Lung (tissue), 12 donors: ENCODE data around the gene FCMR. TPM values are rescaled to one million over a fixed set of nuclear protein-coding genes. Genes with fewer than 3 reads are reported as not detected.

ENCODE experiments used
- ATAC-seq: fragments of 200-7000 bp; cut with Tn5 transposase; one replicate; pipeline ENCODE4 v1.9.1; 2020; ENCODE audit warnings: moderate number of reproducible peaks; ENCODE audit not compliant: insufficient read depth, low FRiP score
- DNase-seq, 3 donors: peaks; one replicate each; pipeline ENCODE4 v3.0.0-alpha.2; 2013 to 2017
- H3K27ac ChIP-seq, 2 donors: one replicate each; pipeline ENCODE4 v1.5.1; 2013; ENCODE audit warnings: mild to moderate bottlenecking in 2 of 2, moderate library complexity in 2 of 2, control low read depth in 1 of 2, inconsistent platforms in 1 of 2, low read depth in 1 of 2, low read length in 1 of 2
- H3K27me3 ChIP-seq, 3 donors: one replicate each; pipeline ENCODE4 v1.5.1; 2013; ENCODE audit warnings: low read length in 2 of 3; ENCODE audit not compliant: control insufficient read depth in 3 of 3, insufficient read depth in 3 of 3
- H3K36me3 ChIP-seq, 4 donors: one replicate each; pipeline ENCODE4 v1.5.1; 2013; ENCODE audit warnings: low read length in 4 of 4, mild to moderate bottlenecking in 1 of 4, moderate library complexity in 1 of 4; ENCODE audit not compliant: control insufficient read depth in 4 of 4, insufficient read depth in 4 of 4
- H3K4me1 ChIP-seq, 5 donors: one replicate each; pipeline ENCODE4 v1.5.1; 2013; ENCODE audit warnings: low read length in 5 of 5, mild to moderate bottlenecking in 2 of 5, moderate library complexity in 1 of 5; ENCODE audit not compliant: control insufficient read depth in 5 of 5, insufficient read depth in 5 of 5
- H3K4me3 ChIP-seq: one replicate; pipeline ENCODE4 v1.5.1; 2013; ENCODE audit warnings: mild to moderate bottlenecking, control low read depth, moderate library complexity
- H3K9ac ChIP-seq, 2 donors: one replicate each; pipeline ENCODE4 v1.5.1; 2013; ENCODE audit warnings: low read length in 2 of 2, control low read depth in 1 of 2; ENCODE audit not compliant: insufficient read depth in 1 of 2
- H3K9me3 ChIP-seq, 4 donors: one replicate each; pipeline ENCODE4 v1.5.1; 2013; ENCODE audit warnings: low read length in 3 of 4, mild to moderate bottlenecking in 1 of 4, moderate library complexity in 1 of 4; ENCODE audit not compliant: control insufficient read depth in 4 of 4, insufficient read depth in 3 of 4
- WGBS, 2 donors: extraction: QIAGEN DNeasy Blood & Tissue Kit; methylation state at CpG; one replicate each; pipeline ENCODE4 v1.1.7; 2013; 5-methylcytosine and 5-hydroxymethylcytosine counted together
- polyA plus RNA-seq, 2 donors: library from polyadenylated mRNA; stranded (reverse); fragments of 200-250 nt; gene quantifications; one replicate each; pipeline ENCODE4 v1.2.1, GENCODE V29; 2013
- total RNA-seq, 2 donors: library from RNA; depleted of rRNA in 1 of 2; stranded (reverse); fragments of >200 nt in 1 of 2; gene quantifications; one replicate each; pipeline ENCODE4 v1.2.1, GENCODE V29; 2014 to 2021
- TF ChIP-seq, protein P1 (sequence below): IDR thresholded peaks from 2 replicates; pipeline ENCODE4 v1.5.1; 2012; ENCODE audit warnings: mild to moderate bottlenecking; ENCODE audit errors: control extremely low read depth, extremely low read depth
- donor health status: control.
- donor health status: control.
- donor health status: Bipolar disorder and iron deficiency.
- donor health status: healthy.
- donor health status: DM: yes; HTN: yes; CAD: no.

The FCMR gene
- total and polyA plus RNA-seq, 4 donors: 3.6 to 13.3 (median 9.5) TPM

GRCh38 chr1:206905295-206906164 is 16.2 kb downstream of the FCMR start:
- TF ChIP-seq, protein P1, sequence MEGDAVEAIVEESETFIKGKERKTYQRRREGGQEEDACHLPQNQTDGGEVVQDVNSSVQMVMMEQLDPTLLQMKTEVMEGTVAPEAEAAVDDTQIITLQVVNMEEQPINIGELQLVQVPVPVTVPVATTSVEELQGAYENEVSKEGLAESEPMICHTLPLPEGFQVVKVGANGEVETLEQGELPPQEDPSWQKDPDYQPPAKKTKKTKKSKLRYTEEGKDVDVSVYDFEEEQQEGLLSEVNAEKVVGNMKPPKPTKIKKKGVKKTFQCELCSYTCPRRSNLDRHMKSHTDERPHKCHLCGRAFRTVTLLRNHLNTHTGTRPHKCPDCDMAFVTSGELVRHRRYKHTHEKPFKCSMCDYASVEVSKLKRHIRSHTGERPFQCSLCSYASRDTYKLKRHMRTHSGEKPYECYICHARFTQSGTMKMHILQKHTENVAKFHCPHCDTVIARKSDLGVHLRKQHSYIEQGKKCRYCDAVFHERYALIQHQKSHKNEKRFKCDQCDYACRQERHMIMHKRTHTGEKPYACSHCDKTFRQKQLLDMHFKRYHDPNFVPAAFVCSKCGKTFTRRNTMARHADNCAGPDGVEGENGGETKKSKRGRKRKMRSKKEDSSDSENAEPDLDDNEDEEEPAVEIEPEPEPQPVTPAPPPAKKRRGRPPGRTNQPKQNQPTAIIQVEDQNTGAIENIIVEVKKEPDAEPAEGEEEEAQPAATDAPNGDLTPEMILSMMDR: no peak

DNA sequence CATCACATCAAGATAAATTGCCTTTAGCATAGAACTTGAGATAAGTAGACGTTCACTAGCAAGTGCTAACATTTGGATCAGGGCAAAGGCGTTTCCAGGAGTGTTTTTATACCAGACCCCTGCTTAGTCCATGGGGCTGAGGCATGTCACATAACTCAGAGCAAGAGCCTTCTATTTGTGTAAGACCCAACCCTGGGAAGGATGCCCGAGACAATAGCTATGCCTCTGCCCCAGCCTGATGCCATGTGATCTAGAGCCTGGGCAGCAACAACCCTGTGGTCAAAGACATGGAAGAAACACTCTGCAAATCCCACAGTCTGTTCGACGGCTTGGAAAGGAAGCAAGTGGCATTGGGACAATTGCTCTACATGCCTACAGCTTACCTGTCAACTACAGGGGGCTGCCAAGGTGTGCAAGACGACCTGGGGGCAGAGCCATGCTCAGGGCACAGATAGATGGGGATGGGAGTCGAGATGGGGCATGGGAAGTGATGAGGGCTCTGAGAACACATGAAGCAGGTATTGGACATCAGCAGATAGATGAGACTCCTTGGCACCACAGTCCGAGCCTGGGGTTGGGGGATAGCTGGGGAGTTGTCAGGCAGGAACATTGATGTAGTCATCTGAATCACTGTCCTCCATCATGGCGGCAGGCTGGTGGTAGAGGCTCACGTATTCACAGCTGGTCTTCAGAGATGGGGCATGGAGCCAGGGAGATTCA is 17.2 kb downstream of the FCMR start:
- ATAC-seq (no peak), DNase-seq (no peak)
- H3K9ac ChIP-seq: no peak overlapping the region
- H3K36me3 ChIP-seq: no peaks in the 10 kb centered on the region
- H3K9me3 ChIP-seq: no peaks in the 10 kb centered on the region
- H3K4me1 ChIP-seq: peaks cover 0 to 4% (median under 1%) of the 10 kb centered on the region in 5 donors
- H3K27ac ChIP-seq: no peak overlapping the region
- TF ChIP-seq, protein P1: no peak
- H3K27me3 ChIP-seq: peaks cover 0 to 9% (median 2%) of the 10 kb centered on the region in 3 donors
- 90 to 95% methylated on average over 10 of the region's 10 CpGs for whole genome bisulfite sequencing, 2 donors
- no peak overlapping the region for H3K4me3 ChIP-seq

More at GRCh38 chr1:206905295-206906164, 16.2 kb downstream of the FCMR start:
- no peaks in the 10 kb centered on the region for H3K36me3 ChIP-seq
- no peak overlapping the region for H3K27ac ChIP-seq
- no peak overlapping the region for H3K4me3 ChIP-seq
- no peak overlapping the region for H3K9ac ChIP-seq
- H3K9me3 ChIP-seq: no peaks in the 10 kb centered on the region
- DNase-seq (no peak), ATAC-seq (no peak)
- WGBS, 2 donors: 66 to 75% methylated on average over 4 of the region's 4 CpGs
- H3K4me1 ChIP-seq: peaks cover 0 to 9% (median 4%) of the 10 kb centered on the region in 5 donors
- peaks cover 0 to 15% (median 11%) of the 10 kb centered on the region in 3 donors for H3K27me3 ChIP-seq

DNA sequence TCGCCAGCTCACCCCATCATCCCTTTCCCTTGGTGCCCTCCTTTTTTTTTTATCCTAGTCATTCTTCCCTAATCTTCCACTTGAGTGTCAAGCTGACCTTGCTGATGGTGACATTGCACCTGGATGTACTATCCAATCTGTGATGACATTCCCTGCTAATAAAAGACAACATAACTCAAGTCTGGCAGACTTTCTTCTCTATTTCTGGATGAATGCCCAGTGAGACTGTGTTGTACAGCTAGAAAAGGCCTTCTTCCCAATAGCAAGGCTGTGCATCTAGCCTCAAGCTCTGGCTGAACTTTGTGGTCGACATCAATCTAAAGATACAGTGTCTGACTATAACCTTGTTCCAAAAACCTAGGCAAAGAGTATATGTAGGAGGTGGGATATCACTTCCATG is 18.1 kb downstream of the FCMR start:
- Histone ChIP-seq H3K9ac (no peak overlapping the region), H3K4me1 (peaks cover 0 to 6% (median 0%) of the 10 kb centered on the region in 5 donors), H3K27ac (no peak overlapping the region), H3K4me3 (no peak overlapping the region), H3K9me3 (no peaks in the 10 kb centered on the region), H3K36me3 (no peaks in the 10 kb centered on the region), H3K27me3 (peaks cover 0 to 5% (median 2%) of the 10 kb centered on the region in 3 donors)
- TF ChIP-seq, protein P1: no peak
- DNase-seq (no peak), ATAC-seq (no peak)
- 79 to 86% methylated on average over 2 of the region's 2 CpGs for WGBS, 2 donors
